ES-I3 (cell line): ENCODE results near the gene GDF2.

ENCODE experiments used
- H3K36me3 ChIP-seq: 2 replicates; pipeline ENCODE4 v1.6.1; 2013; ENCODE audit warnings: mild to moderate bottlenecking, low read length, control low read depth, moderate library complexity; ENCODE audit not compliant: insufficient read depth
- H3K4me1 ChIP-seq: 2 replicates; pipeline ENCODE4 v1.6.1; 2013; ENCODE audit warnings: mild to moderate bottlenecking, control low read depth, low read length; ENCODE audit not compliant: insufficient read depth
- H3K9ac ChIP-seq: 2 replicates; pipeline ENCODE4 v1.6.1; 2013; ENCODE audit warnings: low read depth, mild to moderate bottlenecking, low read length, moderate library complexity
- H3K9me3 ChIP-seq: 2 replicates; pipeline ENCODE4 v1.6.1; 2013; ENCODE audit warnings: mild to moderate bottlenecking, low read length, moderate library complexity; ENCODE audit not compliant: control insufficient read depth, insufficient read depth

The GDF2 gene

DNA sequence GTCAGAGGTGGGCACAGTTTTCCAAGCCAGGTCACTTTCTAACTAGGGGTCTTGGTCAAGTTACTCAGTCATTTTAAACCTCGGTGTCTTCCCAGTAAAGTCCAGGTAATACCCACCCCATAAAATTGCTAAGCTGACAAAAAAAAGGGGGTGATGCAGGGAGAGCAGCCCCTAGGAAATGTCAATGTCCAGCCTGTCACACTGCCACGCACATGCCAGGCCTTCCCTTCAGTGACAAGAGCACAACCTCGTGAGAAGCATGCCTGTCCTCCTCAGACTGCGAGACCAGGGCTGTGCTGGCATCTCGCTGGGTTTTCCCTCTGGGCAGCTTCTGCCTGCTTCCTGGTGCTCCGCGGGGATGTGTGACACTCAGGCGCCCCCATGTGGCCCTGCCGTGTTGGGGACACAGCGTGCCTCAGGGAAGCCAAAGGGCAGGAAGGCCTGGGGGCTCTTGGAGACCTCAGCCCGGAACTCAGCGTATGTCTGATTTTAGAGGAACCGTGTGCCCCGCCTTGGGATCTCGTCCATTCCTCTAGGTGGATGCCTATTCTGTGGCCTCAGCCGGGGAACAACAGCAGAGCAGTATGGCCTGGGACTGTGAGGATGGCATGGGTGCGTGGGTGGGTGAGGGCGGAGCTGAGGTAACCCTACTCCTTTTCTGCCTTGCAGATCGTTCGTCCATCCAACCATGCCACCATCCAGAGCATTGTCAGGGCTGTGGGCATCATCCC is 10.2 kb upstream of the GDF2 start:
- Histone ChIP-seq H3K9me3 (no peaks in the 10 kb centered on the region), H3K36me3 (no peaks in the 10 kb centered on the region), H3K9ac (no peak overlapping the region), H3K4me1 (no peaks in the 10 kb centered on the region)

DNA sequence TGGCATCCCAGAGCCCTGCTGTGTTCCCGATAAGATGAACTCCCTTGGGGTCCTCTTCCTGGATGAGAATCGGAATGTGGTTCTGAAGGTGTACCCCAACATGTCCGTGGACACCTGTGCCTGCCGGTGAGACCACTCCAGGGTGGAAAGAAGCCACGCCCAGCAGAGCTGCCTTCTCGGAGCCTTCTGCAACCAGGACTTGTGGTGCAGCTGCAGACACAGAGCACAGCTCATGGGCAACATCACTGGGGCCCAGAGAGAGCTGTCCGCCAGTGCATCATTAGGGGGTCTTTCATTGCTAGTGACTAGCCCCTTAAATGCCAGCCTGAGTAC is 9.6 kb upstream of the GDF2 start:
- H3K4me1 ChIP-seq, result no peaks in the 10 kb centered on the region
- H3K36me3 ChIP-seq, result no peaks in the 10 kb centered on the region
- no peak overlapping the region for H3K9ac ChIP-seq
- no peaks in the 10 kb centered on the region for H3K9me3 ChIP-seq

DNA sequence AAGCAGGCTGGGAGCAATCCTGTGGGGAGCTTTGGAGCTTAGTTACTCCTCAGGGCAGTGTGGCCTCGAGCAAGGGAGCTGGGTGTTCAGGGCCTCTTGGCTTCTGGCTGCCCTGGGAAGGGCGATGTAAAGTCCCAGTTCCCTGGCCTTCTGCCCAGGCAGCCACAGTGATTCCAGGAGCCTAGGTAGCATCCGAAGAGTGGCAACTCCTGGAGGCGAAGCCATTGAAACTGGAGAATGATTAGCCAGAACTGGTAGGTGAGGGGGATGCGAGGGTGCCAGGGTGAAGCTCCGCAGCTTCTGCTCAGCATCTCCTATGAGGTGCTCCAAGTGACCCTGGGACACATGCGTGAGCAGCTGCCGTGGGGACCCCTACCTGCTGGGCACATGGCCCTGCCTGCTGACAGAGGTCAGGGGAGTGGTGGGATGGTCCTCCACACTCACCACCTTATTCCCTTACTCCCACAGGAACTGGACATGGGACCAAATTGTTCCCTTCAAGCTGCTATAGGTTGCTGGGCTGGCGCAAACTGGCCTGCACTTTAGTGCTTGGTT is 7.8 kb upstream of the GDF2 start:
- no peaks in the 10 kb centered on the region for H3K9me3 ChIP-seq
- no peak overlapping the region for H3K9ac ChIP-seq
- no peaks in the 10 kb centered on the region for H3K4me1 ChIP-seq
- no peaks in the 10 kb centered on the region for H3K36me3 ChIP-seq

DNA sequence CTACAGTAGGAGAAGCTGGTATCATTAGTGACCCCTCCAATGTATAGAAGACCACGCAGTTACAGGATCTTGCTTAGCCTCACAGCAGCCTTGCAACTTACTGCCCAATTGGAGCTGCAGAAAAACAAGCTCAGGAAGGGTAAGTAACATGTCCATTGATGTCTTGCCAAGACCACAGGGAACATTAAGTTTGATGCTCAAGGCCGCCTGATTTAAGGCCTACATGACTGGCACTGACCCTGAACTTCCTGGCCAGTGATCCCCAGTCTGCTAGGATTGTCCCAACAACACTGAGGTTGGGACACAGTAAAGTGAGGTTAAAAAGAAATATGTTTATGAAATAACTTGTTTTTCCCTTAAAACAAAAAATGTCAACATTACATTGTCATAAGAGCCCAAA is 6.8 kb upstream of the GDF2 start:
- Histone ChIP-seq H3K9ac (no peak overlapping the region), H3K4me1 (no peaks in the 10 kb centered on the region), H3K36me3 (no peaks in the 10 kb centered on the region), H3K9me3 (no peaks in the 10 kb centered on the region; the same call in 1 of the 2 replicates)

DNA sequence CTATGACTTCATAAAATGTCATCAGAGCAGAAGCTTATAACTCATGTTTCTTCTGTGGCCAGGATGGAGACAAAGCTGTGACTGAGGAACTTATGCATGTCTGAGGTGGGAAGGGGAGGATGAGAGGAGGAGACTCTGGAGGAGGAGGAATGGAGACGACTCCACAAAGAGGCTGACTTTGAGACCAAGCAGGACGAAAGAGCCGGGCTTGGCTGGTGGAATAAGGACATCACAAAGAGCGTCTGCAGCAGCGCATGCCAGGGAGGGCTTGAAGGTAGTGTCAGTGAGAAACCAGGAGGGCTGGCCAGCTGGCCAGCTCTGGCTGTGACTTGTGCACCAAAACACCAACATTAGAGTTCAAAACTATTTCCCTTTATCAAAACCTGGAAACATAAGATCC is 6.1 kb upstream of the GDF2 start:
- H3K4me1 ChIP-seq, result no peaks in the 10 kb centered on the region
- no peaks in the 10 kb centered on the region; the same call in 1 of the 2 replicates for H3K9me3 ChIP-seq
- H3K9ac ChIP-seq, result no peak overlapping the region
- H3K36me3 ChIP-seq, result no peaks in the 10 kb centered on the region

DNA sequence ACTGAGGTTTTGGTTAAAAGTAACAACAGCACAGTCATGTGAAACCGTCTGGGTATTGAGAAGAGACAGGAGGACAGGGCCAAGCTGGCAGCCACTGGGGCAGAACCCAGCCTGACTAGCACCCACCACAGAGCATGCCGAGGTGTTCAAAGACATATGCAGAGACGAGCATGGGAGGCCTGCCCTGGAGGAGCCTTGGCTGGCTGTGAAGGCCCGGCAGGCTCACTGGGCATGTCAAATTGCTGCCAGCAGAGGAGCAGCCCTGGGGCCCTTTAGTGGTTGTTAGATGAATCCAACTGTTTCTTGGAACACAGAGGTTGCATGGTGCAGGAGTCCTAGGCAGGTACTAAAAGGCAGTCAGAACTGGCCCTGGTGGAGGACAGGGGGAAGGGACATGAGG is 5.0 kb upstream of the GDF2 start:
- Histone ChIP-seq H3K9ac (no peak overlapping the region), H3K4me1 (no peaks in the 10 kb centered on the region), H3K9me3 (no peaks in the 10 kb centered on the region; the same call in 1 of the 2 replicates)

DNA sequence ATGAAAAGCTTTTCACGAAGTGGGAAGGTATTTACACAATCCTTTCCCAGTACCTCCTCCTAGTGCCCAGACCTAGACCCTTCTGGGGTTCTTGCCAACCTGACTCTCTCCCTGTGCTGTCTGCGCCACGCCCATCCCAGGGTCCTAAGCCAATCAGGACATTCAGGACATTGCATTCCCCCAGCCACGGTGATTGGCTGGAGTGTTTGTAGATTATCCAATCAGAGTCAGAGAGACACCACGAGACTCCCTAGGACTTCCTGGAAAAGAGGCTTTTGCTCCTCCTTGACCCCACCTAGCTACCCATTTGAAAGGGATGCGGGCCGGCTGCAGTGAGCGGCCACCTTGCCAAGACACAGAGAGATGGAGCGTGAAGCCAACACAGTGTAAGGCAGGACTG is 3.5 kb upstream of the GDF2 start:
- Histone ChIP-seq H3K4me1 (no peaks in the 10 kb centered on the region), H3K9ac (no peak overlapping the region), H3K36me3 (no peaks in the 10 kb centered on the region), H3K9me3 (no peaks in the 10 kb centered on the region; the same call in 1 of the 2 replicates)

More for the DNA sequence above, 5.0 kb upstream of the GDF2 start:
- H3K36me3 ChIP-seq, result no peaks in the 10 kb centered on the region

DNA sequence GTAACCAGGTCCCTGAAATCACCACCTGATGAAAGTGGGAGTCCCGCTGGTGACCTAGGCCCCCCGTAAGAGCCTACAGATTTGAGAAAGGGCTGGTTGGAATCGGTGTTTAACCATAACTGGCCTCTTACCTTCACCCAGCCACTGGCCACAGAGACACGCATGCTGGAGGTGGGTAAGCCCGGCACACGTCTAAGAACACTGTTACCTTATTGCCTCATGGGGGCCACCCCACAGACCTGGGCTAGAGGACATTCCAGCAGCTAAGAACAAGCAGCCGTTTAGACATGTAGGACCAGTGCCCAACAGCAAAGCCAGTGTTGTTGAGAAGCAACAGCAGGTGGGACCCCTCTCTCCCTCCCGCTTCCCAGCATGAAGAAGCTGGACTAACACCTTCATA is 2.5 kb upstream of the GDF2 start:
- Histone ChIP-seq H3K9me3 (no peaks in the 10 kb centered on the region; the same call in 1 of the 2 replicates), H3K36me3 (no peaks in the 10 kb centered on the region), H3K4me1 (no peaks in the 10 kb centered on the region), H3K9ac (no peak overlapping the region)

DNA sequence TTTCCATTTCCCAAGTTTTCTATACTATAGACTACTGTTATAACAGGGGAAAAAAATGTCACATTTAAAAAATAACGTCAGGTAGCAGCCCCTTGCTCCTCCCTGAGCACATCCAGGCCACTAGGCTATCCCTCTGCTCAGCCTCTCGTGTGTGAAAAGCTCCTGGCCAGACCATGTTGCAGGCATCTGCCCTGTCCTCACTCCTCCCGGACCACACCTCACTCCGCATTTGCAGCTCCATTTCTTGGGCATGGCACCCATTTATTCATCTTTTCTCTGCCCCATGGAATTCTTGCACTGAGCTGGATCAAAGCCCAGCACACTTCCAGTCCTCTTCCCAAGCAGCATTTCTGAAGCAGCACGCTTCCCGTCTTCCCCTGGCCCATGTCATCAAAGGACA is 1.4 kb upstream of the GDF2 start:
- Histone ChIP-seq H3K36me3 (no peaks in the 10 kb centered on the region), H3K4me1 (no peaks in the 10 kb centered on the region), H3K9me3 (no peaks in the 10 kb centered on the region; the same call in 1 of the 2 replicates), H3K9ac (no peak overlapping the region)

DNA sequence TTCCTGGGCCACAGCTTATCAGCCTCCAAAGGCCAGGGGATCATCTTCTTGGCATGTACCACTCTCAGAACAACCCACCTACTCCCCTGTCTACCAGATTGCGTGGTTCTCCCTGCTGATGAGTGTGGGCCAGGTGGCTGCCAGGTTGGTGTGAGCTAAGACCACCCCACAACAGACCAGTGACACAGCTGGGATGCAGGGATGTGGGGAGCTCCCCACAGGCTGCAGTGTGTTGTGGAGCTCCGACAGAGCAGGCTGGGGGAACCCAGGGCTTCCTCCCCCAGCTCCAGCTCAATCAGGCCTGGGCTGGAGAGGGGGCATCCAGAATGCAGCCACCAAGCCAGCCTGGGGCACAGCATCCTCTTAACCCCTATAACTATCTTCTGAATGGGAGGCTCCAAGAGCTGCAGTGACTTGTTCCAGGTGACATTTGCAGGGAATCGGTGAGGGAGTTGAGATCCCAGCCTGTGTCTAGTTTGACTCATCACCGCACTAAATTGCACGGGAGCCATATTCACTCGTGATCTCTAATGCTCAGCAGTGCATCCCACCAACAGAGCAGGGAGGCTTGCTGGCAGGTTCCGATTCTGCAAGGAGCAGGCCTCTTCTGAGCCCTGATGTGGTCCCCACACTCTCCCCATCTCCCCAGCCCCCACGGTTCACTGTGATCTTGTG is 596 bp upstream of the GDF2 start:
- no peaks in the 10 kb centered on the region for H3K4me1 ChIP-seq
- no peaks in the 10 kb centered on the region for H3K36me3 ChIP-seq
- no peaks in the 10 kb centered on the region; the same call in 1 of the 2 replicates for H3K9me3 ChIP-seq
- no peak overlapping the region for H3K9ac ChIP-seq

DNA sequence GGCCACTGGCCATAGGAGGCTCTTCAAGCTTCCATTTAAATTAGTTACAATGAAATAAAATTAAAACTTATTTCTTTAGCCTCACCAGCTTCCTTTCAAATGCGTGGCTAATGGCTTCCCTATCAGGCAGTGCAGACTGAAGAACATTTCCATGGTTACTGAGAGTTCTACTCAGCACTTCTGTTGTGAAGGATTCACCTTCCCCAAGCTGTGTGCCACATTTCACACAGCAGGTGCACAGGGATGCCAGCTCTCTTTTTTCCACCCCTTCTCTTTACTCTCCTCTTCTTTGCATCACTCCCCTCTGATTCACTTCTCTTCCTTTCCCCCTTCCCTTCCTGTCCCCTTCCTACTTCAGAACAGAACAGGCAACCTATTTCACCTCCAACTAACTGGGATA is 833 bp downstream of the GDF2 start:
- H3K9me3 ChIP-seq, result no peaks in the 10 kb centered on the region; the same call in 1 of the 2 replicates
- H3K4me1 ChIP-seq, result no peaks in the 10 kb centered on the region
- H3K36me3 ChIP-seq, result no peaks in the 10 kb centered on the region
- H3K9ac ChIP-seq, result no peak overlapping the region

DNA sequence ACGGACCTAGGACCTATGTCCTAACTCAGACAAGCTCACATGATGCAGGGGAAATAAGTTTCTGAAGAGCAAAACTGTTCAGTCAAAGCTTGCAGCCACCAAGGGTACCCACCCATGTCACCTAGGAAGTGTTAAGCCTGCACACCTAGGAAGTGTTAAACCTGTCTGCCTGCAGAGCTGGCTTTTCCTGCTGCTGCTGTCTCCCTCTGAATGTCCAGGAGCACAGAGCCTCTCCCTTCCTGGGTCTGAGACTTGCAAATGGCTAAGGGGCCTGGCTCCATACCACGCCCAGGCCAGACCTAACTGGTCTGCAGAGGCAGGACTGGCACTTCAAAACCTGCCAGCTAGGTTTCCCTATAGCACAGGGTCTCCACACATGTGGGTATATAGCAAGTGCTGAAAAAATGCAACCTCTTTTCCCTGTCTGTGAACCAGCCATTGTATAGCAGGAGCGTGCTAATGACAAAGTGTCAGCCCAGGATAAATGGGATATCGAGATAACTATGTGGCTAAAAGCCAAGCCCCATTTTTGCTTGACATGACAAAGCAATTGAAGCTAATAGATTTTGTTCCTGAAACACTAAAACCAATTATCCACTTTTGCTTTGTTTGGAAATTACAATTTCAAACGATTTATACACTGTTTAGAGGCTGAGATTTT is 1.5 kb downstream of the GDF2 start:
- no peaks in the 10 kb centered on the region for H3K4me1 ChIP-seq
- H3K36me3 ChIP-seq, result no peaks in the 10 kb centered on the region

DNA sequence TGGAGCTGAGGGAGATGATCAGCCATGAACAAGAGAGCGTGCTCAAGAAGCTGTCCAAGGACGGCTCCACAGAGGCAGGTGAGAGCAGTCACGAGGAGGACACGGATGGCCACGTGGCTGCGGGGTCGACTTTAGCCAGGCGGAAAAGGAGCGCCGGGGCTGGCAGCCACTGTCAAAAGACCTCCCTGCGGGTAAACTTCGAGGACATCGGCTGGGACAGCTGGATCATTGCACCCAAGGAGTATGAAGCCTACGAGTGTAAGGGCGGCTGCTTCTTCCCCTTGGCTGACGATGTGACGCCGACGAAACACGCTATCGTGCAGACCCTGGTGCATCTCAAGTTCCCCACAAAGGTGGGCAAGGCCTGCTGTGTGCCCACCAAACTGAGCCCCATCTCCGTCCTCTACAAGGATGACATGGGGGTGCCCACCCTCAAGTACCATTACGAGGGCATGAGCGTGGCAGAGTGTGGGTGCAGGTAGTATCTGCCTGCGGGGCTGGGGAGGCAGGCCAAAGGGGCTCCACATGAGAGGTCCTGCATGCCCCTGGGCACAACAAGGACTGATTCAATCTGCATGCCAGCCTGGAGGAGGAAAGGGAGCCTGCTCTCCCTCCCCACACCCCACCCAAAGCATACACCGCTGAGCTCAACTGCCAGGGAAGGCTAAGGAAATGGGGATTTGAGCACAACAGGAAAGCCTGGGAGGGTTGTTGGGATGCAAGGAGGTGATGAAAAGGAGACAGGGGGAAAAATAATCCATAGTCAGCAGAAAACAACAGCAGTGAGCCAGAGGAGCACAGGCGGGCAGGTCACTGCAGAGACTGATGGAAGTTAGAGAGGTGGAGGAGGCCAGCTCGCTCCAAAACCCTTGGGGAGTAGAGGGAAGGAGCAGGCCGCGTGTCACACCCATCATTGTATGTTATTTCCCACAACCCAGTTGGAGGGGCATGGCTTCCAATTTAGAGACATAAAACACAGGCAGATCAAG is 3.3 kb downstream of the GDF2 start:
- Histone ChIP-seq H3K9me3 (no peaks in the 10 kb centered on the region), H3K4me1 (no peaks in the 10 kb centered on the region), H3K9ac (no peak overlapping the region), H3K36me3 (no peaks in the 10 kb centered on the region)

More for the DNA sequence above, 1.5 kb downstream of the GDF2 start:
- H3K9ac ChIP-seq, result no peak overlapping the region
- no peaks in the 10 kb centered on the region; the same call in 1 of the 2 replicates for H3K9me3 ChIP-seq
